A549 (cell line): ENCODE results near the gene RALA. TPM values are rescaled to one million over a fixed set of nuclear protein-coding genes. Genes with fewer than 3 reads are reported as not detected.
A peak's percentile ranks its signal among the peaks of the same experiment; 100 is the strongest.

Experiments used
- ATAC-seq, 2 experiments: fragments of 200-7000 bp in 1 of 2; fragments of >200 bp in 1 of 2; cut with Nextera tagmentation in 1 of 2; cut with Tn5 transposase in 1 of 2; 3 replicates each; pipeline versions ENCODE4 v1.8.0 to v1.9.1; 2018 to 2020; ENCODE audit warnings: mild to moderate bottlenecking in 1 of 2, moderate library complexity in 1 of 2
- CTCF ChIA-PET: fragments of 300-600 bp; sonication (Branson Sonifier 250); formaldehyde crosslinking; extraction: SDS; loops from one replicate; lab custom pipeline; 2021; ENCODE audit warnings: antibody characterized with exemption, inconsistent platforms; lab: Yijun Ruan, JAX
- POLR2A ChIA-PET: fragments of 350-600 bp; formaldehyde crosslinking; extraction: SDS; loops from one replicate; lab custom pipeline; 2021; ENCODE audit warnings: antibody characterized with exemption, inconsistent platforms; lab: Yijun Ruan, JAX
- DNase-seq, 2 experiments: peaks; one replicate each; pipeline versions ENCODE4 v3.0.0 to v3.0.0-alpha.2; 2011 to 2016; ENCODE audit warnings: low read depth in 1 of 2, low spot score in 1 of 2
- FAIRE-seq: peaks from 2 replicates; lab custom pipeline; 2011; peaks lifted over from hg19 to GRCh38; lab: Jason Lieb, UNC
- H3K27ac ChIP-seq, 2 experiments: fragments of >200 bp; sonication (Bioruptor Twin); formaldehyde crosslinking; 3 replicates each; pipeline ENCODE4 v1.5.1; 2016 to 2017
- H3K4me1 ChIP-seq: fragments of >200 bp; sonication (Bioruptor Twin); formaldehyde crosslinking; 3 replicates; pipeline ENCODE4 v1.6.1; 2016
- H3K4me2 ChIP-seq: fragments of >200 bp; sonication (Bioruptor Twin); formaldehyde crosslinking; 3 replicates; pipeline ENCODE4 v1.6.1; 2016
- H3K4me3 ChIP-seq: fragments of >200 bp; sonication (Bioruptor Twin); formaldehyde crosslinking; 3 replicates; pipeline ENCODE4 v1.5.1; 2016
- H3K9me3 ChIP-seq: fragments of >200 bp; sonication (Bioruptor Twin); formaldehyde crosslinking; 3 replicates; pipeline ENCODE4 v1.6.1; 2016
- E2F6 ChIP-seq: IDR thresholded peaks from 2 replicates; pipeline ENCODE4 v1.6.1; 2012; ENCODE audit warnings: low read depth, borderline replicate concordance
- EHMT2 ChIP-seq: fragments of 200-600 bp; sonication (generic); IDR thresholded peaks from 2 replicates; pipeline ENCODE4 v1.6.1; 2016; ENCODE audit warnings: antibody characterized with exemption, low read depth, mild to moderate bottlenecking, moderate library complexity
- EP300 ChIP-seq, 2 experiments: fragments of >200 bp; sonication (Bioruptor Twin); formaldehyde crosslinking; IDR thresholded peaks; 2 replicates in 1 of 2; 3 replicates in 1 of 2; pipeline ENCODE4 v1.6.1; 2016 to 2017
- ESRRA ChIP-seq: fragments of 150-350 bp; IDR thresholded peaks from 2 replicates; pipeline ENCODE4 v1.6.1; 2014; ENCODE audit warnings: mild to moderate bottlenecking, low read length, borderline replicate concordance
- FOXS1 ChIP-seq: fragments of 250-450 bp; sonication (Bioruptor Pico); IDR thresholded peaks from 2 replicates; pipeline ENCODE4 v1.5.0; 2020; ENCODE audit warnings: mild to moderate bottlenecking, moderate library complexity
- GATA3 ChIP-seq: IDR thresholded peaks from 2 replicates; pipeline ENCODE4 v1.6.1; 2012; ENCODE audit warnings: borderline replicate concordance
- HDAC2 ChIP-seq: fragments of 200-600 bp; sonication (generic); IDR thresholded peaks from 2 replicates; pipeline ENCODE4 v1.6.1; 2016
- HEYL ChIP-seq: fragments of 250-450 bp; sonication (Bioruptor Pico); IDR thresholded peaks from 2 replicates; pipeline ENCODE4 v1.8.0; 2021; ENCODE audit warnings: mild to moderate bottlenecking, moderate library complexity
- HOXB5 ChIP-seq: fragments of 250-450 bp; sonication (Bioruptor Pico); IDR thresholded peaks from 2 replicates; pipeline ENCODE4 v1.5.0; 2020; ENCODE audit warnings: mild to moderate bottlenecking, moderate library complexity
- JUN ChIP-seq, 2 experiments: fragments of >200 bp; sonication (Bioruptor Twin); formaldehyde crosslinking; IDR thresholded peaks; 2 replicates in 1 of 2; 3 replicates in 1 of 2; pipeline ENCODE4 v1.6.1; 2016 to 2017
- JUNB ChIP-seq: fragments of >200 bp; sonication (Bioruptor Twin); formaldehyde crosslinking; IDR thresholded peaks from 2 replicates; pipeline ENCODE4 v1.6.1; 2016
- KDM1A ChIP-seq: fragments of 200-600 bp; sonication (generic); IDR thresholded peaks from 2 replicates; pipeline ENCODE4 v1.6.1; 2016; ENCODE audit warnings: low read depth, mild to moderate bottlenecking
- MAFK ChIP-seq: fragments of 450-650 bp; IDR thresholded peaks from 2 replicates; pipeline ENCODE4 v1.6.1; 2014; ENCODE audit not compliant: partially characterized antibody
- MYC ChIP-seq: IDR thresholded peaks from 2 replicates; pipeline ENCODE4 v1.6.1; 2012; ENCODE audit warnings: mild to moderate bottlenecking, inconsistent platforms, low read length, improper control_type of control experiment, borderline replicate concordance
- NFE2L2 ChIP-seq: fragments of 150-350 bp; conservative IDR thresholded peaks from 2 replicates; pipeline ENCODE4 v1.6.1; 2014; ENCODE audit warnings: low read length
- PBX3 ChIP-seq: IDR thresholded peaks from 2 replicates; pipeline ENCODE4 v1.6.1; 2012
- TFCP2L1 ChIP-seq: fragments of 250-450 bp; sonication (Bioruptor Pico); IDR thresholded peaks from 2 replicates; pipeline ENCODE4 v1.5.0; 2021; ENCODE audit warnings: mild to moderate bottlenecking
- USF2 ChIP-seq: fragments of 450-650 bp; IDR thresholded peaks from 2 replicates; pipeline ENCODE4 v1.6.1; 2014; ENCODE audit warnings: antibody characterized with exemption
- ZC3H11A ChIP-seq: fragments of 450-650 bp; IDR thresholded peaks from 2 replicates; pipeline ENCODE4 v1.6.1; 2014; ENCODE audit warnings: antibody characterized with exemption, mild to moderate bottlenecking
- ZSCAN20 ChIP-seq: fragments of 250-450 bp; sonication (Bioruptor Pico); IDR thresholded peaks from 2 replicates; pipeline ENCODE4 v1.8.0; 2022; ENCODE audit warnings: mild to moderate bottlenecking, moderate library complexity
- WGBS: methylation state at CpG from one replicate; pipeline ENCODE4 v1.1.6; 2017; ENCODE audit errors: missing lambda C conversion rate; 5-methylcytosine and 5-hydroxymethylcytosine counted together
- polyA plus RNA-seq, 4 experiments: library from polyadenylated mRNA; depleted of rRNA in 3 of 4; stranded (reverse); fragments of >200 nt; fragmentation: RNase III in 1 of 4; extraction: RNeasy Plus Mini Kit Qiagen cat#74134 plus additional on column Dnase treatment in 1 of 4; gene quantifications; 2 replicates in 3 of 4; 3 replicates in 1 of 4; pipeline ENCODE4 v1.2.3, GENCODE V29; 2011 to 2017
- TF ChIP-seq, protein P1 (sequence below): fragments of 150-350 bp; IDR thresholded peaks from 2 replicates; pipeline ENCODE4 v1.6.1; 2014; ENCODE audit warnings: low read depth, mild to moderate bottlenecking, low read length

RALA gene
- polyA plus RNA-seq, 2 of the 4 experiments (the other 2 are of a cell fraction), result 30.1 to 43.7 TPM

DNA sequence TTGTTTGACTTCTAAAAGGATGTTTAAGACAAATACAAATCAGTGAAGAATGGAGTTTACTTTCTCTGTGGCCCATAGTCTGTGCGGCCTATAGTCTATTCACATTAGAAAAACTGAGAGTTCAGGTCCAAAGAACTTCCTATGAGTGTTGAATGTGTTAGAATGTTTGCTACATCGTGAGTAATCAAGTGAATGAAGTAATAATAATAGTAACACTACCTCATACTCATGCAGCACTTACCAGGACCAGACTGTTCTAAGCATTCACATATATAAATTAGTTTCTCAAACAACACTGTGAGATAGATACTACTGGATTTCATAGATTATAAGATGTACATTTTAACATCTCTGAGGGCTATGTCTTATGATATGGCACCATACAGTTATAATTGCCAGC, 70.4 kb downstream of the RALA start:
- POLR2A ChIA-PET, result no interaction called here
- FAIRE-seq (no peak), DNase-seq (no peak), ATAC-seq (no peak)
- Histone ChIP-seq H3K4me2 (no peak overlapping the region), H3K4me3 (no peak overlapping the region), H3K4me1 (peaks cover 4% of the 10 kb centered on the region), H3K9me3 (no peaks in the 10 kb centered on the region), H3K27ac (no peak overlapping the region)
- TF ChIP-seq EP300 (IDR thresholded peaks at IDR 0.05) (no peak), KDM1A (no peak), GATA3 (no peak), E2F6 (no peak), JUNB (no peak), EHMT2 (no peak)
- WGBS, result 83% methylated on average over 2 of the region's 2 CpGs
- CTCF ChIA-PET, result no interaction called here

DNA sequence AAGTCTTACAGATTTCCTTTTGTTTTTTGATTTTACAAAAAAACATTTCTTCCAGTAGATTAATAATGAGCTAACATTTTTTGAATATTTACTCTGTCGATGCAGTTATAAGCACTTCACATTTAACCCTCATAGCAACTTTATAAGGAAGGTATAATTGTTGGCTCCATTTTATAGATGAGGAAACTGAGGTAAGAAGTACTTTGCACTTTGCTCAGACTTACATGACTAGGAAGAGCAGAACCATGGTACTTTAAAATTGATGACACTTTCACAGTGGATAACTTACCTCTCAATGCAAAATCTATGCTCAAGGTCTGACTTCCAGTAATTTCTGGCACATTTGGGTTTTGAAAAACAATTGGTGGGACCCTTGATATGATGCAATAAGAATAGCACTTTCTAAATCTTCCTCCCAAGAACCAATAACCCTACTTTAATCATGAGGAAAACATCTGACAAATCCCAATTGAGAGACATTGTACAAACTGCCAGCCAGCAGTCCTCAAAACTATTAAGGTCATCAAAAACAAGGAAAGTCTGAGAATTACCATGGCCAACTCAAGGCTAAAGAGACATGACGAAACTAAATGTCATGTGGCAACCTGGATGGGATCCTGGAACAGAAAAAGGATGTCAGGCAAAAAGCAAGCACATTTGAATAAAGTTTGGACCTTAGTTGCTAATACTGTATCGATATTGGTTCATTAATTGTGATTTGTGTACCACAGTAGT, 72.6 kb downstream of the RALA start:
- FAIRE-seq (peak; percentile 23), DNase-seq (no peak), ATAC-seq (no peak)
- TF ChIP-seq USF2, result no peak
- TF ChIP-seq ZC3H11A, result no peak
- CTCF ChIA-PET, result interaction anchor here (0.9 kb wide), 2 partner anchors 50 to 200 kb away, joined by 3 read pairs; no protein-coding TSS in a partner anchor
- no peak overlapping the region for H3K4me3 ChIP-seq
- no peak overlapping the region for H3K4me2 ChIP-seq
- H3K9me3 ChIP-seq, result no peaks in the 10 kb centered on the region
- H3K27ac ChIP-seq, result no peak overlapping the region
- no peaks in the 10 kb centered on the region for H3K4me1 ChIP-seq
- 89% methylated on average over 3 of the region's 3 CpGs for WGBS
- POLR2A ChIA-PET, result no interaction called here

- no peak overlapping the region for H3K4me3 ChIP-seq
- POLR2A ChIA-PET, result no interaction called here
- FAIRE-seq, result no peak
- TF ChIP-seq JUN (IDR thresholded peaks at IDR 0.05) (no peak), PBX3 (no peak), HDAC2 (no peak), HEYL (CRISPR knock-in tag) (no peak), KDM1A (no peak), ESRRA (no peak), FOXS1 (CRISPR knock-in tag) (no peak), HOXB5 (CRISPR knock-in tag) (no peak), ZSCAN20 (CRISPR knock-in tag) (no peak), NFE2L2 (no peak), MAFK (no peak), MYC (no peak), TFCP2L1 (CRISPR knock-in tag) (no peak)
- TF ChIP-seq, protein P1, sequence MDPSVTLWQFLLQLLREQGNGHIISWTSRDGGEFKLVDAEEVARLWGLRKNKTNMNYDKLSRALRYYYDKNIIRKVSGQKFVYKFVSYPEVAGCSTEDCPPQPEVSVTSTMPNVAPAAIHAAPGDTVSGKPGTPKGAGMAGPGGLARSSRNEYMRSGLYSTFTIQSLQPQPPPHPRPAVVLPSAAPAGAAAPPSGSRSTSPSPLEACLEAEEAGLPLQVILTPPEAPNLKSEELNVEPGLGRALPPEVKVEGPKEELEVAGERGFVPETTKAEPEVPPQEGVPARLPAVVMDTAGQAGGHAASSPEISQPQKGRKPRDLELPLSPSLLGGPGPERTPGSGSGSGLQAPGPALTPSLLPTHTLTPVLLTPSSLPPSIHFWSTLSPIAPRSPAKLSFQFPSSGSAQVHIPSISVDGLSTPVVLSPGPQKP, result no peak
- DNase-seq, result no peak
- no peak overlapping the region for H3K27ac ChIP-seq
- CTCF ChIA-PET, result no interaction called here
- H3K4me2 ChIP-seq, result no peak overlapping the region
- no peaks in the 10 kb centered on the region for H3K4me1 ChIP-seq
- ATAC-seq, result no peak
- 88% methylated on average over 3 of the region's 3 CpGs for WGBS
- H3K9me3 ChIP-seq, result no peaks in the 10 kb centered on the region
Measured at GRCh38 chr7:39696631-39697030, 73.3 kb downstream of the RALA start.
